Measurements from ENCODE around the gene PLA2G12A.
A peak's percentile ranks its signal among the peaks of the same experiment; 100 is the strongest.
"Not testable (repeated sequence)": the region's sequence is repeated elsewhere in the genome, so short reads cannot be mapped to it uniquely, and the experiment has no call there.

Gene PLA2G12A

DNA sequence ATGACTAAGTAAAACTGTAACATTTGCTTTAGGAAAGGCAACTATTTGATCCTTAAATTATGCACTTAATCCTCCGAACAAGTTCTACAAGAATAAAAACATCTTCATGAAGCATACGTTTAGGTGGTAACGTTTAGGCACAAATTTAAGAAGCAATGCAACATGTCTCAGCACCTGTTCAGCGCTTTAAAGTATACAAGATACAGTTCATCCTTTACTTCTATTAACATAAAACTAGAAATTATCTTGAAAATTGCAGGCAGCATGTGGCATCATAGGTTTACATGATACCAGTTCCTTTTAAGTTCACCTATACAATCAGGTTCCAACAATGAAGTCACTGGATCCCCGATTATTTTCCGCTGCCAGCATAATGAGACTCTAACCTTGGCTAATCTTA lies 1.5 kb downstream of the PLA2G12A start:
- DNase-seq, result no peak

DNA sequence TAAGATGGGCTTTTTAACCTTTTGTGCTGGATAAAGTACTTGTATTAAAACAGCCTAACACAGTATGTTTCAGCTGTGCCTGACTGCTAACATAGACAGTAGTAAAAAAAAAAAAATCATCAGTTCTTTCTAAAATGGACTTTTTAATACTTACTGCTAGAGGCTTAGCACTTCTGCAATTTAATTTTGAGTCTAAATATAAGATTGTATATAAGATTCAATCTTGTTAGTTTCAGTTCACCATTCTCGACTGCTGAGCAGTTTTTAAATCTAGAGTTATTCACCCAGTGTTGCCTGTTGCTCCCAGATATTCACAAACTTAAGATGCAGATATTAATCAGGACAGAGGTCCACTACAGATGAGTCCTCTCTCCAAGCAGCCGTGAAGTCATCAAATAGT lies 6.8 kb downstream of the PLA2G12A start:
- DNase-seq, result no peak

DNA sequence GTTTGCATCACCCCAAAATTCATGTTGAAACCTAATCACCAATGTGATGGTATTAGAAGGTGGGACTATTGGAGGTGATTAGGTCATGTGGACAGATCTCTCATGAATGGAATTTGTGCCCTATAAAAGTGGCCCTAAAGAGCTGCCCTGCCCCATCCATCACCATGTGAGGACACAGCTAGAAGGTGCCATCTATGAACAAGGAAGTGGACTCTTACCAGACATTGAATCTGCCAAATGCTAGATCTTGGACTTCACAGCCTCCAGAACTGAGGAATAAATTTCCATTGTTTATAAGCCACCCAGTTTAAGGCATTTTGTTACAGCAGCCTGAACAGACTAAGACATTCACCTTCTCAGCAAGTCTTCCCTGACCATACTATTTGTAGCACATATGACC lies 7.5 kb downstream of the PLA2G12A start:
- no peak for DNase-seq

DNA sequence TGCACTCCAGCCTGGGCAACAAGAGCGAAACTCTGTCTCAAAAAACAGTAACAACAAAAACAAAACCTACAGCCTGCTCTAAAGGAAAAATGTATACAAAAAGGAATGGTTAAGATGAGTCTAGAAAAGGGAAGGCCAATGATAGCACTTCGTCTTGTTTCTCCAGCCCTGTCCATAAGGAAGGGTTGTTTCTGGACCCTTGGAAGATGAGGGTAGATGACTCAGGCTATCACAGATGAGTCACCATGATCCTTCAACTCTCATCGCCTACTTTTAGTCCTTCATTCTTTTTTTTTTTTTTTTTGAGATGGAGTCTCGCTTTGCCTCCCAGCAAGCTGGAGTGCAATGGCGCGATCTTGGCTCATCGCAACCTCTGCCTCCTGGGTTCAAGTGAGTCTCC lies 8.8 kb downstream of the PLA2G12A start:
- DNase-seq, result no peak

DNA sequence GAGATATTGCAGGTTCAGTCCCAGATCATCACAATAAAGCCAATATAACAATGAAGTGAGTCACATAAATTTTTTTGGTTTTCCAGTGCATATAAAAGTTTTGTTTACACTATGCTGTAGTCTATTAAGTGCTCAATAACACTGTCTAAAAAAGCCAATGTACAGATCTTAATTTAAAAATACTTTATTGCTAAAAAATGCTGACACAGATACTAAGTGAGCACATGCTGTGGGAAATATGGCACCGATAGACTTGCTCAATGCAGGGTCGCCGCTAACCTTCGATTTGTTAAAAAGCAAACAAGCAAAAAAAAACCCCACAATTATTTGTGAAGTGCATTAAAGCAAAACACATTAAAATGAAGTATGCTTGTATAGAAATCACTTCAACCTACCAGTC lies 10.3 kb downstream of the PLA2G12A start:
- DNase-seq, result no peak

GRCh38 chr4:109718759-109719158 lies 11.1 kb downstream of the PLA2G12A start:
- no peak for DNase-seq

- DNase-seq, result no peak
Observed at GRCh38 chr4:109713500-109713899, 16.4 kb downstream of the PLA2G12A start.

- no peak for DNase-seq
Observed at GRCh38 chr4:109708990-109709389, 20.9 kb downstream of the PLA2G12A start.

GRCh38 chr4:109708435-109708834 lies 21.4 kb downstream of the PLA2G12A start:
- DNase-seq, result no peak

DNA sequence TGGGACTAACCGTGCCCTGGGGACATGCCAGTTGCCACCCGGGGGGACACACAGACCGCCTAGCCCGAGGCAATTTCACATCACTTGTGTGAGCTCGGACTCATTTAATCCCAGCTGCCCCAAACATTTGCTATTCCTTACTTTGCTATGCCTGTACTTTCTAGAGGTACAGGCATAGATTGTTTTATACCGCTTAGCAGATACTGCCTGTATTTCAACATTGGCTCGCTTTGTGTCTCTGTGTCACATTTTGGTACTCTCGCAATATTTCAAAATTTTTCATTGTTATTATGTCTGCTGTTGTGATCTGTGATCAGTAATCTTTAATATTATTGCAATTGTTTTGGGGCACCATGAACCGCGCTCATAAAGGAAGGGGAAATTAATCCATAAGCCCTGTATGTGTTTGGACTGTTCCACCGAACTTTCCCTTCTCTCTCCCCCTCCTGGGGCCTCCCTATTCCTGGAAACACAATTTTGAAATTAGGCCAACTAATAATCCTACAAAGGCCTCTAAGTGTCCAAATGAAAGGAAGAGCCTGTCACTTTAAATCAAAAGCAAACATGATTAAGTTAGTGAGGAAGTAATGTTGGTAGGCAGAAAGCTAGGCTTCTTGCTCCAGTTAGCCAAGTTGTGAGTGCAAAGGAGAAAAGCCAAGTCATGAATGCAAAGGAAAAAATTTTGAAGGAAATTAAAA lies 26.1 kb downstream of the PLA2G12A start:
- DNase-seq, result no peak

DNA sequence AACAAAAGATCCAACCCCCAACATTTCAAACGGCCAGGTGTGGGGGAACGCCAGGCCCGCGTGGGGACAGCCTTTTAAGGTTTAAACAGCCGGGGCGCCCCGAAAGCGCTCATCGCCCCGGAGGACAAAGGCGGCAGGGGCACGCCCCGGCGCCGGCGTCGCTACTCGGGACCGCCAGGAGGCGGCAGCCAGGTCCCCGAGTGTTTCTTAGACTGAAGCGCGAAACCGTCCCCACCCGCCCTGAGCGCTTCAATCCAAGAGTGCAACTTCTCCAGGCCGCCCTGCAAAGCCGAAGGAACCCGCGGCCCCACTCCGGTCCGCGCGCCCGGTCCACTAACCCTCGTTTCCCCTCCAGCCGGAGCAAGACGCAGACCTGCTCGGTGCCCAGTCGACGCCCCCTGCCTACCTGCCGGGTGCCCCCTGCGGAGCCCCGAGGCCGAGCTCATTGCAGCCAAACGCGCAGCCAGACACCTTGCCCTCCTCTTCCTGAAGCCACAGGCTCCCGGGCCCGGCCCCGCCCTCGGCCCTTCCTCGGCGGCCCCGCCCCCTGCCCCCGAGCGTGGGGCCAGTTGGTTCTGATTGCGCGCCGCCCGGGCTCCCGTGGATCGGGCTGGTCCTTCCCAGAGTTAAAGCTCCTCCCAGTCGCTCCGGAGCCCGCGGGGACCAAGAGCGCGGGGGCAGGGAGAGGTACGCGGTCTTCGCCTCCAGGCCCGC lies 26.8 kb downstream of the PLA2G12A start, which contains the start of gene CASP6:
Gene CASP6, minus strand, starts transcription at position 496 of the 714 bp plus-strand sequence. Its CDS starts 50 bp downstream, at position 446.
- peak; percentile 78 to 81 for DNase-seq

- DNase-seq, result peak in 1 of 2 experiments; percentile 28
Observed at GRCh38 chr4:109701566-109702410, 28.1 kb downstream of the PLA2G12A start.

DNA sequence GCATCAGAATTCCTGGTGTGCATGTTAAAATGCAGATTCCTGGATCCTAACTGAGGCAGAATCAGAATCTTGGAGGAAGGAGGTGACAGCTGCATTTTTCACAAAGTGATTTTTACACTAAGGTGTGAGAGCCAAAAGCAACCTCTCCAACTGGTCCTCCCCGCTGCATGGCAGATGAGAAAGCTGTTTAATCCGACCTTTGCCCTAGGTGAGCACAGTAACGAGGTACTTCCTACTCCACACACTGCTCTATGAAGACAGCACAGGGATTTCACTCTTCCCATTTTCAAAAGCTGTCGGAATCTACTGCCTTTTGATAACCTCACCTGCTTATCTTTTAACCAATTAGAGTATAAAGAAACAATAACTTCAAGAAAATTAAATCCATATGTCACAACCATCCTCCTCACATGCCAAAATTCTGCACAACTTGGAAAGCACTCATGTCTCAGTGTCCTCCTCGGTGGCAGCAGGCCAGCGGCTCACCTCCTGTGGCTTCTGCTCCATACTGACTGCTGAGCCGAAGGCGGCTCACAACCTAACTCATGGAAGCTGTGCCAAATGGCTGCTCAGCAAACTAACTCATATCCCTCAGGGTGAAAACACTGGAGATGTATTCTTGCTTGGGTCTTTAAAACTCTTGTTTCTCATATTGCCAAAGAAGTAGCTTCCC lies 30.2 kb downstream of the PLA2G12A start:
- no peak for DNase-seq

- DNase-seq, result no peak
Observed at GRCh38 chr4:109698656-109699055, 31.2 kb downstream of the PLA2G12A start.

GRCh38 chr4:109691411-109691920 lies 38.4 kb downstream of the PLA2G12A start:
- no peak for DNase-seq

GRCh38 chr4:109690690-109691410 lies 39.0 kb downstream of the PLA2G12A start:
- no peak for DNase-seq

DNA sequence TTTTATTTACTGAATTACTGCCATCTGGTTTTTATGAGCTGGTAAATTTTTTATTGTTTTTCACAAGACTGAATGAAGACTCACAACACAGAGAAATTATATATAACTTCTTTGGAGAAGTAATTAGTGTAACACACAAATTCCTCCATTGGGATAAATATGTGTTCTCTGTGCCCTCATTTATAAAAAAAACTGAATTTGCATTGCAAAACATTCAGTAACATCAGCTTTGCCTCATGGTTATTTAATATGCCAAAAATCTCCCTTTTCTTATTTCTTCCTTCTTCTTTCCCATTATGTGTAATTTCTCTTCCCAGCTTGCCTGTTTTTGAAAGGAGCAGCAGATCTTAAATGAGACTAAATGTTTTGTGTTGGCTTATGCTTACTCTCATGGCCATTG lies 45.1 kb downstream of the PLA2G12A start:
- DNase-seq, result no peak

GRCh38 chr4:109683621-109684253 lies 46.1 kb downstream of the PLA2G12A start:
- DNase-seq, result no peak

- no peak for DNase-seq
Observed at GRCh38 chr4:109682875-109683274, 47.0 kb downstream of the PLA2G12A start.

- not testable (repeated sequence) for DNase-seq
Observed at GRCh38 chr4:109678925-109679324, 50.9 kb downstream of the PLA2G12A start.

DNA sequence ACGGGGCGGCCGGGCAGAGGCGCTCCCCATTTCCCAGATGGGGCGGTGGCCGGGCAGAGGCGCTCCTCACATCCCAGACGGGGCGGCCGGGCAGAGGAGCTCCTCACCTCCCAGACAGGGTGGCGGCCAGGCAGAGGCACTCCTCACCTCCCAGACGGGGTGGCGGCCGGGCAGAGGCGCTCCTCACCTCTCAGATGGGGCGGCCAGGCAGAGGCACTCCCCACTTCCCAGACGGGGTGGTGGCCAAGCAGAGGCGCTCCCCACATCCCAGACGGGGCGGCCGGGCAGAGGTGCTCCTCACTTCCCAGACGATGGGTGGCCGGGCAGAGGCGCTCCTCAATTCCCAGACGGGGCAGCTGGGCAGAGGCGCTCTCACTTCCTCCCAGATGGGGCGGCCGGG lies 51.4 kb downstream of the PLA2G12A start:
- DNase-seq, result not testable (repeated sequence)

All from activated T-cell treated with anti-CD3 and anti-CD28 coated beads, Interleukin-2, amount 50 U/mL, for 48 hours (primary cell).